Measurements from ENCODE around the gene ABR.
A peak's percentile ranks its signal among the peaks of the same experiment; 100 is the strongest.
"Not testable (repeated sequence)": the region's sequence is repeated elsewhere in the genome, so short reads cannot be mapped to it uniquely, and the experiment has no call there.

The ABR gene

DNA sequence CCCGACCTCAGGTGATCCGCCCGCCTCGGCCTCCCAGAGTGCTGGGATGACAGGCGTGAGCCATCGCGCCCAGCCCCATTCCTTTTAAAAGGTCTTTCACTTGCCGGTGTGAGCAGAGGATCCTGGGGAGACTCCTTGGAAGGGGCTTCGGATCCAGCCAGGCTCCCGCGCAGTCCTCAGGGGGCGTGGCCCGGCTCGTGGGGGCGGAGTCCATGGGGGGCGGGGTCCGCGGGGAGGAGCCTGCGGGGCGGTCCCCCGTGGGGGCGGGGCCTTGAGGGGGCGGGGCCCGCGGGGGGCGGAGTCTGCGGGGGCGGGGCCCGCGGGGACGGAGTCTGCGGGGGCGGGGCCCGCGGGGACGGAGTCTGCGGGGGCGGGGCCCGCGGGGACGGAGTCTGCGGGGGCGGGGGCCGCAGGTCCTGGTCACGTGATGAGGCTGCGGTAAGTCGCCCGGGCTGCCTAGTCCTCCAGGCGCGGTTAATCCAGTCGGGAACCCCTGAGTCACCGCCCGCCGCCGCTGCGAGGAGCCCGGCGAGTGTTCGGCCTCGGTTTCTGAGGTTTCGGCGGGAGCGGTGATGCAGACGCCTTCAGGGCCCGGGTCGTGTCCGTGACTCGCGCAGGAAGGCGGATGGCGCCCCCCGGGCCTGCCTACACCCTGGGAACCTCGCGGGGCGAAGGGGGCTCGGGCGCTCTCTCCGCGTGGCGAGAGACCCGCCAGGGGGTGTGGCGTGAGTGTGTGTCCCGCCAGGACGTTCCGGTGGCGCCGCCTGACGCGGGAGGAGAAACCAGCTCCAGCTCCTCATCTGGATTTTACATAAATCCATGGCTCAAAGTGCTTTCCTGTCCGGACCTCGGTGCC is 23.6 kb upstream of the ABR start:
- Histone ChIP-seq H3K4me3 (no peak overlapping the region), H4K20me1 (peaks cover 73% of the 10 kb centered on the region), H3K4me2 (peak overlapping the region; percentile 32; the same call in 1 of the 2 replicates)

DNA sequence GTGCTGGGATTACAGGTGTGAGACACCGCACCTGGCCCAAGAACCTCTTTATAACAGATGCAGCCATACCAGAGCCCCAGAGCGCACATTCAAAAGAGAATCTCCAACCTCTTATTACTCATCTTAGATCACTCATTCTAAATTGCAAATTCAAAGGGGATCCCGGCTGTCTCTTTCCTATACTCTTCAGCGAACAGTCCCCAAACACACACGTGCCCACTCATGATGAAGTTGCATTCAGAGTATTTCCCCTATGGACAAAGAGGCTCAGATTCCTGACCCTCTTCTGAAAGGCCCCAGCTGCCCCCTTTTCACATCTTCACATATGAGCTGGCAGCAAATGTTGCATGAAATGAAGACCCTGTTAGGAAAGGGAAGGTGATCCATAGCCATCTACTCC is 22.5 kb upstream of the ABR start:
- Histone ChIP-seq H3K4me1 (peaks cover 42% of the 10 kb centered on the region), H3K27ac (no peak overlapping the region), H3K4me3 (no peak overlapping the region), H3K4me2 (no peak overlapping the region), H3K9me3 (peaks cover 11% of the 10 kb centered on the region), H3K27me3 (peaks cover 15% of the 10 kb centered on the region; the same call in 1 of the 2 replicates), H3K9ac (no peak overlapping the region), H3K36me3 (peaks cover 3% of the 10 kb centered on the region; the same call in 1 of the 2 replicates), H4K20me1 (peaks cover 82% of the 10 kb centered on the region)
- no peak for TF ChIP-seq Cebpa-rat (IDR thresholded peaks at IDR 0.05)

More for the DNA sequence above, 23.6 kb upstream of the ABR start:
- no peak for TF ChIP-seq Cebpa-rat (IDR thresholded peaks at IDR 0.05)
- no peak overlapping the region for H3K9ac ChIP-seq
- no peak overlapping the region for H3K27ac ChIP-seq
- peaks cover 31% of the 10 kb centered on the region for H3K4me1 ChIP-seq
- H3K27me3 ChIP-seq: peaks cover 15% of the 10 kb centered on the region; the same call in 1 of the 2 replicates
- H3K9me3 ChIP-seq: peaks cover 11% of the 10 kb centered on the region
- H3K36me3 ChIP-seq: peaks cover 3% of the 10 kb centered on the region; the same call in 1 of the 2 replicates

DNA sequence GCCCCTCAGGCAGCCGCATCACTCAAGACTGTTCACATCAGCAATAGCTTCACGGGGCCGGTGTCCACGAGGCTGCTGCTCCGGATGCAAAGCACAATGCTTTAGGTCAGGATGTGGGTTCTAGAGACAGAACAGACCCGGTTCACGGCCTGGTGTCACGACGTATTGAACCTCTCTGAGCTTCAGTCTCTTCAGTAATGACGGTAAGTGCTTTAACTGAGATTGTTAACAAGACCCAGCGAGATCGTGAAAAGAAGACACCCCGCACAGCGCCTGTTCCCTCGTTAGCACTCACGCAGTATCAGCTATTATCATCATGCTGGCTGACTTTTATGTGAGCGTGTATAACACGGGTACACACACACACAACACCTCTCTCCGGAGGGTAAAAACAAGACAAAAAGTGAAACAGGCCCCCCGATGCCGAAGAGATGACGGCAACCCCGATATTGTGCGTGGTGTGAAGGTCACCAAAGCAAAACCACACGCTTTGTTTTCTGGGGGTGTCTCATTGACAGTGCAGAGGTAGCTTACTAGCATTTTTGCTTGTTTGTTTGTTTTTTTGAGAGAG is 21.4 kb upstream of the ABR start:
- no peak overlapping the region for H3K4me3 ChIP-seq
- H3K4me1 ChIP-seq: peaks cover 48% of the 10 kb centered on the region
- peaks cover 83% of the 10 kb centered on the region for H4K20me1 ChIP-seq
- H3K4me2 ChIP-seq: peak overlapping the region; percentile 89
- H3K9ac ChIP-seq: no peak overlapping the region
- H3K9me3 ChIP-seq: peaks cover 11% of the 10 kb centered on the region
- peaks cover 3% of the 10 kb centered on the region; the same call in 1 of the 2 replicates for H3K36me3 ChIP-seq
- peaks cover 17% of the 10 kb centered on the region; the same call in 1 of the 2 replicates for H3K27me3 ChIP-seq
- no peak for TF ChIP-seq Cebpa-rat (IDR thresholded peaks at IDR 0.05)
- H3K27ac ChIP-seq: no peak overlapping the region

DNA sequence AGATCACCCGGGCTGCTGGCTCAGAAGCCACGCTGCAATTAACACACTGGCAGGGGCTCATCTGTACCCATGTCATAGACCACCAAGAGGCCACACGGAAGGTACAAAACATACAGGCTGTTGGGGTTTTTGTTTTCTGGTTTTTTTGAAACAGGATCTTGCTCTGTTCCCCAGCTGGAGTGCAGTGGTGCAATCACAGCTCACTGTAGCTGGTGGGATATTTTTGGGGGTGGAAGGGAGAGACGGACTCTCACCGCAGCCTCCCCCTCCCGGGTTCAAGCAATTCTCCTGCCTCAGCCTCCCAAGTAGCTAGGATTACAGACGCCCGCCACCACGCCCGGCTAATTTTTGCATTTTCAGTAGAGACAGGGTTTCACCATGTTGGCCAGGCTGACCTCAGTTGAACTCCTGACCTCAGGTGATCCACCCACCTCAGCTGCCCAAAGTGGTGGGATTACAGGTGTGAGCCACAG is 19.5 kb upstream of the ABR start:
- Histone ChIP-seq H3K4me2 (peak overlapping the region; percentile 89), H4K20me1 (peaks cover 82% of the 10 kb centered on the region), H3K27ac (peak overlapping the region; percentile 59), H3K27me3 (peaks cover 19% of the 10 kb centered on the region; the same call in 1 of the 2 replicates), H3K4me1 (peaks cover 51% of the 10 kb centered on the region)
- not testable (repeated sequence) for H3K4me3 ChIP-seq, H3K9me3 ChIP-seq, H3K9ac ChIP-seq, H3K36me3 ChIP-seq

DNA sequence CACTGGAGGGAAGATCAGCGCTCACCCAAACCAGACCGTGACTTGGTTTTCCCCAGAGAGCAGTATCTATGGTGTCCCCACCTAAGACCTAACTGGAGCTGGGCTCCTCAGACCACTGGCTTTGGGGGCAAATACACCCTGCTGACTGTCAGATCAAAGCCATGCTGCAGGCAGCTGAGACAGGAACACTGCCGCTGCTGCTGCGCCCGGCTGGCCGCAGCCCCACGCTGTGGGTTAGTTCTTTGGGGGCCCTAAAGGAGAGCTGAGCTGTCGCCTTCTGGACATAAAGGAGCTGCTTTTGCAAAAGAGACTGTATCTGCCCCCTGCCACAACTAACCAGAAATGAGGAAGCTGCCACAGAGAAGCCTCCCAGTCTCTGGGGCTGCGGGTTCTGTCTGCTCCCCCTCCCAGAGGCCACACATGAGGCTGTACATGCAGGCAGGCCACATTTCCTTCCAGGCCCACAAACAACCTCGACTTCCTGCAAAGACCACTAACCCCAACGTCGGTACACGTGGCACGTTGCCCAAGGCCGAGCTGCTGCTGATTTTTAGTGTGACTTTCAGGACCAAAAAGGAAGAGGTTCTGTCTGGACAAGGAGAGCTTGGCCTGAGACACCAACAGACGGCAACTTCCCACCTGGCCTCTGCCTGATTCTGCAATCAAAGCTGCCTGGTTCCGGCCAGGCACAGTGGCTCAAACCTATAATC is 18.2 kb upstream of the ABR start:
- Histone ChIP-seq H3K4me1 (peaks cover 58% of the 10 kb centered on the region), H3K36me3 (no peaks in the 10 kb centered on the region), H4K20me1 (peaks cover 95% of the 10 kb centered on the region), H3K4me2 (peak overlapping the region; percentile 89), H3K27me3 (peaks cover 19% of the 10 kb centered on the region; the same call in 1 of the 2 replicates), H3K9me3 (no peaks in the 10 kb centered on the region), H3K9ac (peak overlapping the region; percentile 21; the same call in 1 of the 2 replicates), H3K4me3 (peak overlapping the region; percentile 27; the same call in 1 of the 2 replicates), H3K27ac (peak overlapping the region; percentile 51)
- no peak for TF ChIP-seq Cebpa-rat (IDR thresholded peaks at IDR 0.05)

DNA sequence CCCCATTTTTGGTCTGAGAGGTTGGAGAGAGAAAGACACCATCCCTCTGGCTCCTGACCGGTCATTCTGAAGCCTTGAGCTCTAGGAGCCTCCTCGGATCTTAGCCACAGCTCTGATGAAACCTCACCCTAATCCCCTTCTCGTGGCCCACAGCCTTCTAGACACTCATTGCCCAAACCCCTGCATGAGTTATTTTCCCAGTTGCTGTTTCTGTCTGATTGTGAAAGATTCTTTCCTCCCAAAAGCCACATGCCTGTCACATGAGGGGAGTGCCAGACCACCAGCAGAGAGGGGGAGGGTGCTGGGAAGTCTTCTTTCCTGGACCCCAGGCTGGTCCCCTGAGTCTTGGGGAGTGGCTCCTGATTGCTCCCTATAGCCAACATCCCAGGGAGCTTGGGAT is 17.6 kb upstream of the ABR start:
- H3K9ac ChIP-seq: peak overlapping the region; percentile 21; the same call in 1 of the 2 replicates

DNA sequence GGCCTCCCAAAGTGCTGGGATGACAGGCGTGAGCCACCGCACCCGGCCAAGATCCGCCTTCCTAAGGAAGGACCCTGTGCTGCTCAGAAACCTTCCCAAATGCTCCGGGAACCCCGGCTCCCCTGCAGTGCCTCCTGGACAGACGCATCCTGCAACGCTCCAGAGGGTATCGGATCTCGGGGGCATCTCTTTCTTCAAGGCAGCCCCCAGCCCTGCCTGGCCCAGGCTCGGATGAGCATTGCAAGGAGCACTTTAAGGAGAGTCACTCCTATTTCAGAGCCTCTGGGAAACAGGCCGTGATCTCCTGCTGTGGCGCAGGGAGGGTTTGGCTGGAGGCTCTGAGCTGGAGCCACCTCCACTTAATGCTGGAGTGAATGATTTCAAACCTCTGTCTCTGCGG is 17.2 kb upstream of the ABR start:
- H4K20me1 ChIP-seq: peaks cover 95% of the 10 kb centered on the region
- peaks cover 58% of the 10 kb centered on the region for H3K4me1 ChIP-seq
- H3K27ac ChIP-seq: no peak overlapping the region; the same call in 1 of the 2 replicates
- H3K4me2 ChIP-seq: peak overlapping the region; percentile 89
- peaks cover 16% of the 10 kb centered on the region; the same call in 1 of the 2 replicates for H3K27me3 ChIP-seq
- H3K9ac ChIP-seq: 0 out of 2 replicates have a peak overlapping the region, but pooled peaks have one; percentile 21
- no peaks in the 10 kb centered on the region for H3K36me3 ChIP-seq
- H3K4me3 ChIP-seq: 0 out of 2 replicates have a peak overlapping the region, but pooled peaks have one; percentile 27
- H3K9me3 ChIP-seq: no peaks in the 10 kb centered on the region
- no peak for TF ChIP-seq Cebpa-rat (IDR thresholded peaks at IDR 0.05)

More for the DNA sequence above, 17.6 kb upstream of the ABR start:
- Histone ChIP-seq H3K9me3 (no peaks in the 10 kb centered on the region), H4K20me1 (peaks cover 95% of the 10 kb centered on the region), H3K4me1 (peaks cover 58% of the 10 kb centered on the region), H3K27ac (peak overlapping the region; percentile 38; the same call in 1 of the 2 replicates), H3K27me3 (peaks cover 16% of the 10 kb centered on the region; the same call in 1 of the 2 replicates), H3K36me3 (no peaks in the 10 kb centered on the region), H3K4me3 (peak overlapping the region; percentile 27; the same call in 1 of the 2 replicates), H3K4me2 (peak overlapping the region; percentile 89)
- peak; percentile 60; the same call in 1 of the 2 replicates for TF ChIP-seq Cebpa-rat (IDR thresholded peaks at IDR 0.05)

DNA sequence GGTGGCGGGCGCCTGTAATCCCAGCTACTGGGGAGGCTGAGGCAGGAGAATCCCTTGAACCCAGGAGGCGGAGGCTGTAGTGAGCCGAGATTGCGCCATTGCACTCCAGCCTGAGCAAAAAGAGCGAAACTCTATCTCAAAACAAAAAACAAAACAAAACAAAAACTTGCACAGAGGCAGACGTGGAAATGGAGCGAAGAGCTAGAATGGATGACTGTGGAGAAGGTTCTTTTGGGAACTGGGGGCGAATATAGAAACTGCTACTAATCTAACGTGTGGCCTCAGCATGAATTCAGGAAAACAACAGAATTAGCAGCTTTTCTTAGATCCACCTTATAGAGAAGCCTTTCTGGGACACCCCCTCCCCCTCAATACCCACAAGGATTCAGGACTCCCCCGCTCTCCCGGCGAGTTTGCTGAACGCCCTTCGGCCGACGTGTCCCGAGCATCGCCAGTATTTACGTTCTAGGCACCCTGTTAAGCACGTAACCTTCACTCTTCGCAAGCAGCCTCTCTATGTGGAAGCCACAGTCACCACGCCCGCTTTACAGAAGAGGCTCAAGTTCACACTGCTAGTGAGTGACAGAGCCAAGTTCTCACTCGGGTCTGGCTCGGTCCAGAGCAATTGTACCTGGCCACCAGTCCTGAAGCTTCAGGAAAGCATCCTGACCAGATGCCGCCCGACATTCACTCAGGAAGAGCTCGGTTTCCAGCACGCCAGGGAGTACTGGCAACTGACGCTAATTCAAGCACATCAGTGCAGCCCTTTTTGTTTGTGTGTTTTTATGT is 13.3 kb upstream of the ABR start:
- Histone ChIP-seq H3K4me2 (no peak overlapping the region), H3K27me3 (0 out of 2 replicates have a peak, but pooled peaks cover 9% of the 10 kb centered on the region), H3K27ac (no peak overlapping the region), H3K4me3 (no peak overlapping the region), H4K20me1 (peaks cover 95% of the 10 kb centered on the region), H3K9me3 (no peaks in the 10 kb centered on the region), H3K36me3 (no peaks in the 10 kb centered on the region), H3K4me1 (peaks cover 36% of the 10 kb centered on the region), H3K9ac (no peak overlapping the region)
- no peak for TF ChIP-seq Cebpa-rat (IDR thresholded peaks at IDR 0.05)

Measured in BLaER1 (cell line).